GM10248 (cell line): ENCODE measurements around the gene PRKG1.

Experiments
- CTCF ChIA-PET: fragments of 300-600 bp; sonication (Branson Sonifier 250); formaldehyde crosslinking; extraction: SDS; loops from one replicate; lab custom pipeline; 2021; ENCODE audit warnings: antibody characterized with exemption; lab: Yijun Ruan, JAX
- POLR2A ChIA-PET: fragments of 350-650 bp; sonication (Branson Sonifier 250); formaldehyde crosslinking; extraction: SDS; loops from one replicate; lab custom pipeline; 2020; ENCODE audit warnings: antibody characterized with exemption; lab: Yijun Ruan, JAX
- DNase-seq: peaks from one replicate; pipeline ENCODE4 v3.0.0; 2012; ENCODE audit errors: extremely low spot score
- CTCF ChIP-seq: IDR thresholded peaks from 2 replicates; pipeline ENCODE4 v1.5.1; 2012; ENCODE audit warnings: mild to moderate bottlenecking, low read depth; ENCODE audit errors: extremely low read depth, missing control alignments, control extremely low read depth

The PRKG1 gene

GRCh38 chr10:52331638-52332364, 1257.5 kb downstream of the PRKG1 start:
- ChIA-PET CTCF (no interaction called here), POLR2A (no interaction called here)
- no peak for TF ChIP-seq CTCF
- no peak for DNase-seq

- DNase-seq, result no peak
- CTCF ChIA-PET, result no interaction called here
- no peak for TF ChIP-seq CTCF
- POLR2A ChIA-PET, result no interaction called here
Measured at GRCh38 chr10:52332815-52333214, 1258.5 kb downstream of the PRKG1 start.

GRCh38 chr10:52334595-52334994, 1260.3 kb downstream of the PRKG1 start:
- CTCF ChIA-PET, result no interaction called here
- POLR2A ChIA-PET, result no interaction called here
- TF ChIP-seq CTCF, result no peak
- no peak for DNase-seq

- ChIA-PET CTCF (interaction anchor here (1.8 kb wide), 1 partner anchor 12 kb away, joined by 8 read pairs; no protein-coding TSS in a partner anchor), POLR2A (no interaction called here)
- no peak for DNase-seq
- no peak for TF ChIP-seq CTCF
Measured at GRCh38 chr10:52335665-52336064, 1261.4 kb downstream of the PRKG1 start.

GRCh38 chr10:52337225-52337624, 1262.9 kb downstream of the PRKG1 start:
- no peak for DNase-seq
- ChIA-PET CTCF (interaction anchor here (1.3 to 1.8 kb wide), 2 partner anchors 10 to 127 kb away, joined by 4 to 8 read pairs; no protein-coding TSS in a partner anchor), POLR2A (no interaction called here)
- TF ChIP-seq CTCF, result no peak

- CTCF ChIA-PET, result no interaction called here
- no peak for DNase-seq
- POLR2A ChIA-PET, result no interaction called here
- no peak for TF ChIP-seq CTCF
Measured at GRCh38 chr10:52343439-52343838, 1269.2 kb downstream of the PRKG1 start.
